ENCODE data around the gene DIDO1. TPM values are rescaled to one million over a fixed set of nuclear protein-coding genes. Genes with fewer than 3 reads are reported as not detected.
A peak's percentile ranks its signal among the peaks of the same experiment; 100 is the strongest.

DIDO1 gene
- total RNA-seq, 1 experiment from 2014 or later: 16.9 TPM

DNA sequence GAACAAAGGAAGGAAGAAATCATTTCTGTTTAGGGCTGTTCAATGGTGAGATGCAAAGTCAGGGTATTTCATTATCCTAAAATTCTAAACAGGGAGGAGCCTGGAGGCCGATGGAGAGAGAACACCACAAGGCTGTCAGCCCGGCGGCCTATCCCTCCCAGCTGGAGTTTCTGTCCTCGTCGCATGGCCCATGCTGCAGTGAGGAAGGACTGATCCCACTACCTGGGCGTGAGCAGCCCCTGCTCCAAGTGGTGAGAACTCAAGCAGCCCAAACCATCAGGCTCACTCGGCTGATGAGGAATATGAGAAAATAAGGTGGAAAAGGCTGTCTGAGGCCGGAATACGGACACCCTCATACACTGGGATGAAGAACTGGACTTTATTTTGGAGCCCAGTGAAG is 30.8 kb downstream of the DIDO1 start:
- no peak for DNase-seq (ENCODE audit: low spot score)

DNA sequence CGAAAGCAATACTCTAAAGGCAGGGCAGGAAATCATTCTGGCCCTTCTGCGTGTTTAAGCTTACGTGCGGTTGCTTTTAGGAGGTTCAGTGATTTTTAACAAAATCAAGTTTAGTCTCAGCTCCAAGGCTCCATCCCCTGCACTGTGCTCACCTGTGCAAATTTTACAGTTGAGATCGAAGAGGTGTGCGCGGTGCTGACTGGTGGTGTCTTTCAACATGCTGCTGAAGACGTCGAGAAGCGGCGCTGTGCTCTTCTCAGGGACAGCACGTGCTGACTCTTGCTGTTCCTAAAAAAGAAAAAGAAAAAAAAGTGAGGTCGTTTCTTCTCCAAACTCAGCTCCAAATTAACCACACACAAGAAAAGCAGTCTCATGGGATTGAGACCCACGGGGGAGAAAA is 32.0 kb downstream of the DIDO1 start:
- no peak for DNase-seq (ENCODE audit: low spot score)

DNA sequence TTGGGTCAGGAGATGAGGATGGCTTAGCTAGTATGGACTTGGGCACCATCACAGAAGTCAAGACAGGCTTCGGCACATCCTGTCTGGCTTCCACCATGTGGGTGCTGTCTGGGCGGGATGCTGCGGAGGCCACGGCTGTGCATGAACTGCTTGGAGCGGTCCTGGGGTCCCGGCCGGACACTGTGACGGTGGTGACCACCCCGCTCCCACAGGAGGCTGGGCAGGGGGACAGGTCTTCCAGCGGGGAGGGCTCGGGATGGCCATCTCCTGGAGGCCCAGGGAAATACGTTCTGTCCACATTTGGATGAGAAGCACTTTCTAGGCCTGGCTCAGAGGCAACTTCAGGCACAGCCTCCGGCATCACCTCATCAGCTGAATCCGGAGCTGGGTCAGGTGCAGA is 32.6 kb downstream of the DIDO1 start:
- no peak for DNase-seq (ENCODE audit: low spot score)

DNA sequence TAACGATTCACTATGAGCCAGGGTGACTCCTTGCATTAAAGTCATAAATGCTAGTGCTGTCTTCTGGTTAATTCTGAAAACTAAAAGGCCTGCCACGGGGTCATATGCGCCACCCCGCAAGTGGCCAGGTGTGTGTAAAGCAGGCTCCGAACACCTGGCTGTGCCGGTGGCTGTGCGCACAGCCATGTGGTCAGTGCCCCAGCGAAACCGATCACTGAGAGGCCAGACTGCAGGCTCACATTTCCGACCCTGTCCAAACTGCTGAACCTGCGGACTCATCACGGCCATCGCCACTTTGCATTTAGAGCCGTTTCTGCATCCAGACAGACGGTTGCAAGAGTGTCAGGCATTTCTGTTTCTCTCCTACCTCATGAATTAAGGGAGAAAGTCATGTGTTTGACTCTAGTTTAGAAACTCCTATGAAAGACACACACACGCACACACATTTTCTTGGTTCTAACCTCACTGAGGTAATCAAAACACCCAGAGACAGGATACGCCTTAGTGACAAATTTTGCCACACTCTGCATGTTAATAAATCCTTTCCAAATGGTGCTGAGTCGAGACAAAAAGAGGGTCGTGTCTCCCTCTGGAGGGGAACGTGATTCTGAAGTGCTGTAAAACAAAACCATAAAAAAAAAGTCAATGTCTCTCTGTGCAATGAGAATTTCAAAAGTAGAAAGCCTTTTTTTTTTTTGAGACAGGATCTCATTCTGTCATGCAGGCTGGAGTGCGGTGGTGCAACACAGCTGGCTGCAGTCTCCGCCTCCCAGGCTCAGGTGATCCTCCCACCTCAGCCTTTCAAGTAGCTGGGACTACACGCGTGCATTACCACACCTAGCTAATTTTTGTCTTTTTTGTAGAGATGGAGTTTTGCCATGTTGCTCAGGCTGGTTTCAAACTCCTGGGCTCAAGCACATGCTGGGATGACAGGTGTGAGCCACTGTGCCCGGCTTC is 33.7 kb downstream of the DIDO1 start:
- no peak for DNase-seq (ENCODE audit: low spot score)

DNA sequence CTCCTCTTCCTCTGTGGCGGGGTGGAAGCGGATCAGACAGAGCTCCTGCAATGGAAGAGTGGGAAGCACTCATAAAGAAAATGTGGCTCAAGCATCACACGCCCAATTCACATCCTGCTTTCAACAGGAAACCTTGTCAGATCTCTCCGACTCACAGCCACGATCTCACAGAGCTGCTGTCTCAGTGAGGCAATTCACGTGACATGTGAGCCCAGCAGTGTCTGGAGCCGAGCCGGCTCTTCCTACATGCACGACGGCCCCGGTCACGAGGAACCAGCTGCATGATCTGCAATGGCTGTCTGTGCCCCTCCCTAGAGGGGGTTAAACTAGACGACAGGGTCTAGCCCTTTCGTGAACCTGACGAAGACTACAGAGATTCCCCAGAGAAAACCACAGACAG is 35.2 kb downstream of the DIDO1 start:
- DNase-seq (ENCODE audit: low spot score): no peak

DNA sequence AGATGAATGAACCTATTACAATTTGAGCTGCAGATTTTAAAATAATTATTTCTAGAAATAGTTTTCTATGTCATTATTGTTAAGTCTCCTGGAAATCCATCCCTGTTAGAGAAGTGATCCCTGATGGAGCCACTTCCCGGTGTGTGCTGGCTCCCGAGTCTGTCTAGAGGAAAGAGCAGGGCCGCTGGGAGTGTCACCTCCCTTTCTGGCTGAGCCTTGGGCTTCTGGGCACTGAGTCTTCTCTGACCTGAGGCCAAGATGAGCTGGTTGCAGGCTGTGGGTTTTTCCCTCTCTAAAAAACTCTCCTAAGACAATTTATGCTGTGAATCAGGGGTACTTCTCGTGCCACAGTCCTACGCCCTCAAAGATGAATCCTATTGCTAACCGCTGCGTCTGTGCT is 35.9 kb downstream of the DIDO1 start:
- DNase-seq (ENCODE audit: low spot score): no peak

DNA sequence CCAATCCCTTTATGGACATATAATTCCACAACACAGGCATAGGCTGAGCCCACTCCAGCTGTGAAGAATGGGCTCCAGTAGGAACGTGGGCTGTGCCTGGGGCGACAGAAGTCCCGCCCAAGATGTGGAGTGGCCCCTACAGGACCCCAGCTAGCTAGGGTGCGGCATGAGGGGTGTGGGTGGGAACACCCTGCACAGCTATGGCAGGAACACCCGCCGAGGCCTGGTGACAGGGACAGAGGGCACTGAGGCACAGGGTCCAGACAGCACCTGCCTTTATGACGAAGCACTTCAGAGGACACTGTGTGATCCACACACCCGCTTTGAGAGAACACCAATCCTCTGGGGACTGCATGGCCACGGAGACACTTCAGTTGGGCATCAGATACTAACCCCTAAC is 36.4 kb downstream of the DIDO1 start:
- DNase-seq (ENCODE audit: low spot score): no peak

DNA sequence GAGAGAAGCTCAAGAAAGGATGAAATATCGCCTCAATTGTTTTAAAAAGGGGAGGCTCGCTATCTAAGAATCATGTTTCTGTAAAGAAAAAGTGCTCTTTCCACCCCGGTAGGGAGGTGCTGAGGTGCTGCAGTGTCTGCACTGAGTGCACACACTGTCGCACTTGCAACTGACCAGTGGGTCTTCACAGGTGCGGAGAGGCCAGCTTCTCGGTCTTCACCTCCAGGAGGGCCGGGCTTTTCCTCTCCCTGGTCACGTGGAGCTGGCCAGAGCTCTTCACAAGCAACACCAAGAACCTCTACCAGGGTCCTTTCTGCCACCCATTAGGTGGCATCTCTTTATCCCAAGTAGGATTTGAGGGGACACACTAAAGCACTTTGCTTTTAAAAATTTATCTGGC is 36.9 kb downstream of the DIDO1 start:
- no peak for DNase-seq (ENCODE audit: low spot score)

DNA sequence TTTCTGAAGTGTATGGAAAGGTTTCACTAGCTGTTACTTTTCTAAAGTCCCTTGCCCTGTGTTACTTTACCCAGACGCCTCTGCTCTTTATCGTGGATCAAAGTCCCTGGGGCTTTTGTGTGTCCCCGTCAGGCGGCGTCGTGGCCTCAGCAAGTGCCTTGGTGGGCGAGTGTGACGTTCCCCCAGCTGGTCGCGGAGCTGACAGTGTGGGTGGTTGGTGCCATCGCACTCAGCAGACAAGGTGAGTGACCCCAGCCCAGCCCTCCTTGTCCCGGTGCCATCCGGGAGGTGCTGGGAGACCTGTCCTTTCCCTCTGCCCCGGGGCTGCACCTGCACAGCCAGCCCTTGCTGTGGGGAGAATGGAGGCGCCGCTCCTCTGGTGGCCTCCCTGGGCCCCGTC is 37.4 kb downstream of the DIDO1 start:
- no peak for DNase-seq (ENCODE audit: low spot score)

DNA sequence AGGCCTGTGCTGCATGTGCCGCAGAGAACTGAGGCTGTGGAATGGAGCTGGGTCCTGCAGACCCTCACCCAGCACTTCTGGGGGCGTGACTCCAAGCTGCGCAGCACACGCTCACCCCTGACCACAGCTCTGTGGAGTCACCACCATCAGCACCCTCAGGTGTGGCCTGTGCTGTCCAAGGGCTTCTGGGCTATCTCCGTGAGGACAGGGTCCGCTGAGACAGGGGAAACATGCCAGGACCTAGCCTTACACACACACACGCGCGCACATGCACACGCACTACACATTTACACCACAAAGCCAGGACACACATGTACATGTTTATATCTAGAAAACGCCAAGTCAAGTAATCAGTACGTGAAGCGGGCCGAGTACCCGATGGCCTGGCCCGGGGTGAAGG is 37.9 kb downstream of the DIDO1 start:
- DNase-seq (ENCODE audit: low spot score): no peak

DNA sequence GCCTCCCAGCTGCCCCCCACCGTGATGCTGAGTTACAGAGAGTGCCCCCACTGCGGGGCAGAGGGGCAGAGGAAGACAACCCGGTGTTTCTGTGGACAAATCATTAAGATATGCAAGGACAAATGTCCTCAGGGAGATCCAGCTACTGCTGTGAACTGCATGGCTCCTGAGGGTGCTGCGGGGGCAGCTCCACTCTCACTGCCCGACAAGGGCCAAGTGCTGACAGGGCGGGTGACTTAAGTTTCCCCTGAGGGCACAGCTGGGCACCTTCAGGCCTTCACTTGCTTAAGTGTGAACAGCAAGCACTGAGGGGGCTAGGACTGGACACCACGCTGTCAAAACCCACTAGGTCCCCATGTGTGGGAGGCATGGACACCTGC is 38.5 kb downstream of the DIDO1 start:
- no peak for DNase-seq (ENCODE audit: low spot score)

DNA sequence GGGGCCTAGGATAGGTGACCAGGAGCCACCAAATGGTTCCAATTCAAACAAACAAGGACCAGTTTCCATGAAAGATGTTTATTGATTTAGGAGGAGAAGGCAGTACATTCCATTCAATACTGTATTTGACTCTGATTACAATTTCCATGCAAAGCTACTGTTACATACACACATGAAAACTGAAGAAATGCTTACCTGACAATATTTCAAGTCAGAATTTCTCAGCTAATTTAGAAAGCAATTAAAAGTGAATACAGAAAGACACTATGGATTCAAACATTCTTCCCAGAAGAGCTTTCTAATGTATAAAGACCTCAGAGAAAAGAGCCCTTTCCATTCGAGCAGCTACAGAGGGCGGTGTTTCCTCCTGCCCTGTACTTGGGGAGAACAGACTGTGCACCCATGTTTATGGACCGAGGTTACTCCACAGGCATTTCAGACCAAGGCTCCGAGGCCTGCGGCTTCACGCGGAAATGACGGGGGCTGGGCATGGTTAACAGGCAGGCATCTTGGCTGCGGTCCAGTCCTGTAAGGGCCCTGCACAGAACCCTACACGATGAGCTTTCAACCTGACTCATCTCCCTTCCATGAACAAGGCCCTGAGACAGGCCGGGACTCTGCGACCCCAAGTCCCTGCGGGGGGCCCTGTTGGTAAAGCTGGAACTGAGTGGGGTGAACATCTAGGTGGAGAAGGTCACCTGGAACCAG is 39.0 kb downstream of the DIDO1 start:
- DNase-seq (ENCODE audit: low spot score): peak; percentile 67

DNA sequence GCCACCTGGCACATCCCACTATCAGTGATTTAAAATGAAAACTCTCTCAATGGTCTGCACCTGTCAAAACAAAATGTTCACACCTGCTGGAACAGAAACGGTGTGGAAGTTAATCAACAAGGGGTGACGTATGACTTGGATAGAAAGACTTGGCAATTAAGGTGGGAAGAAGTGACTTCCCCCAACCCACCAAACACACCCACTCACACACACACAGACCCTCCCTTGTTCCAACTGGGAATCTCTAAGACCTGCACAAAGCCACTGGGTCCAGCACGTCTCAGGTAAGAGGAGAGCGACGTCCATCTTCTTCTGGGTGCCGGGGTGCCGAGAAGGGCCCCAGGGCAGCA is 39.6 kb downstream of the DIDO1 start:
- DNase-seq (ENCODE audit: low spot score): no peak

DNA sequence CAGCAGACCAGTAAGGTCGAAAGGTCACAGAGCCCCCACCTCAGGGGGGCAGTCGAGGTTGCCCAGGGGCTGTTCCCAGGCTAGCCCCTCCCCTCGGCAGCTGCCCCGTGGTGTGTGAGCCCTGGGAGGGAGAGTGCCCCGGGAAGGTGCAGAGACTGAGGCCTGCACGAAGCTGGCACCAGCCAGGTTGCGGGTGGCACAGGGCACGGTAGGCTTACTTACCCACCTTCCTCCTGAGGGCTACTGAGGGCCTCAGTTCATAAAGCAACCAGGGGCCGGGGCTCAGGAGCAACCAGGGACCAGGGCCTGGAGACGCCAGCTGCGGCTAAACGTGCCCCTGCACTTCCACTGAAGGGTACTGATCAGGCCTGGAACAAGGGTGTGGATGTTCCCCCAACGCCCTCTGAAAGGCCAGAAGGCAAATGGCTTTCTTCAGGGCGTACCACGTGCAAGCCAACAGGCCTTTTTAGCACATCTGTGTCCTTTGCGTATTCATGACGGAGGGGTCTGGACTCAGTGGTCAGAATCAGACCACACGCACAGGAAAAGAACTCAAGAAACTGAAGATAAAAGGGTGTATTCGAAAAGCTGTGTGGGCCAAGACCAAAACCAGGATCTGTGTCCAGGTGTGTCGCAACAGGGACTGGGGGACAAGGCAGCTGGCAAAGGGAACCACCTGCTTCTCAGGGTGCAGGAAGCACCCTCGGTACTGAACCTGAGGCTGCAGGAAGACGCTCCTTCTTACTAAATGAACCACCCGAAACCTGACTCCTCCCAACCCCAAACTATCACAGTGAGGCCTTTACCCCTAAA is 40.2 kb downstream of the DIDO1 start:
- DNase-seq (ENCODE audit: low spot score): no peak

DNA sequence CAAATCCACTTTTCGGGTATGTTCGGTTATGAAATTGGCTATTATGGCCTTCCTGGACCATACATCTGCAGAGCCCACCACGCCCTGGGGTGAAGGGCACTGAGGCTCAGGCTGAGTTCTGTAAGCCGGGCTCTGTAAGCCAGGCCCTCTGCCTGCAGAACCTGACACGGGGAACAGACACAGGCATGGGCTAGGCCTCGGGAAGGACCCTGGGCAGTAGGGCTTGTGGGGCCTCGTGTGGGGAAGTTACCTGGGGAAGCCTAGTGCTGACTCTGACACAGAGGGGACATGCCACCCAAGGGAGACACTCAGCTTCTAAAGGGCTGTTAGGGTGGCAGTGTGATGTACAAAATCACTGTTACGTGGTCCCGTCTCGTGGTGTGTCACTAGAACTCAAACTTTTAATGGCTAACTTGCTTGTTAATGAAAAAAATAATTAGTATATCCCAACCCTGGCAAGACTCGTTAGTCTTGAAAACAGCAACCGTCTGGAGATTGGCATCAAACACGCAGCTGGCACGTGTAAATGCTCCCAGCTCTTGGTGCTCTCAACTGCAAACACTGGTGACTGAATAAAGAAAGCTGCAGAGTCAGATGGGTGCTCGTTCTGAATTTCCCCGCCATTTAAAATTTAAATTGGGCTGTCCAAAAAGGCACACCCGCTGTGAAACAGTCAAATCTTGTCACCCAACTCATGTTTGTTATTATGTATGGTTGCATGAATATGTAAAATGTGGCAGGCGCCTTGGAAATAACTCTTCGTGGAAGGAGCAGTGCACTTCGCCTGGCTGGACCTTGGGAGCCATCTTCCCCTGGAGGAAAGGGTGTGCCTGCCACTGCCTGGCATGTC is 41.0 kb downstream of the DIDO1 start:
- no peak for DNase-seq (ENCODE audit: low spot score)

DNA sequence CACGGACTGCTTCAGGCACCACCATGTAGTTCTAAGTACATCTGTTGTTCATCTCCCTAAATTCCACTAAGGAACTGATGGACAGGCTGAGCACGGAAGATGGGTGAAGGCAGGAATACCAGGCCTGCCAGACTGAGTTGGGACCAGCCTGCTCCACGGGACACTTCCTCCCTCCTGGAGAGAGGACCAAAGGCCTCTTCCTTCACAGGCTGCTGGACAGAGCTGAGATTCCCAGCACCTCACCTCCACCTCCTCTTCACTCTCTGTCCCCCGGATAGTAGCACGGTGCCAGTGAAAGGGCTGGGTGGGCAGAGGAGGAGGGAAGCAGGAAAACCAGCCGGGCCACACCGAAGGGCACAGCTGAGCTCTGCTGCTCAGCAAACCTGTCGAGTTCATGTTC is 41.7 kb downstream of the DIDO1 start:
- no peak for DNase-seq (ENCODE audit: low spot score)

DNA sequence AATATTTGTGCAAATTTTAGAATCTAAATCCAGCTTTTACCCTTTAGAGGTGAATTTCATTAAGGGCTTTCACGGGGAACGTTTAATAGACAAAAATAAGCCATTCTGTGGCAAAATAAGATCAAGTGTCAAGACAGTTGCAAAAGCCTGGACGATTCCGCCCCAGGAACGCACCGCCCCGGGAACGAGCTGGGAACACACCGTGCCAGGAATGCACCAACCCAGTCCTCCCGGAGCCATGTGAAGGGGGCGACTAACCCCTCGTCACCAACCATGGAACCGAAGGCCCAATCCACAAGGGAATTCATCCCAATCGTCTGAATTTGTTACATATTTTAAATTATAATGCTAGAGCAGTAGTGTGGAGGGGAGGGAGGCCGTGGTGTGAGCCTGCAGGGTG is 43.9 kb downstream of the DIDO1 start:
- no peak for DNase-seq (ENCODE audit: low spot score)

DNA sequence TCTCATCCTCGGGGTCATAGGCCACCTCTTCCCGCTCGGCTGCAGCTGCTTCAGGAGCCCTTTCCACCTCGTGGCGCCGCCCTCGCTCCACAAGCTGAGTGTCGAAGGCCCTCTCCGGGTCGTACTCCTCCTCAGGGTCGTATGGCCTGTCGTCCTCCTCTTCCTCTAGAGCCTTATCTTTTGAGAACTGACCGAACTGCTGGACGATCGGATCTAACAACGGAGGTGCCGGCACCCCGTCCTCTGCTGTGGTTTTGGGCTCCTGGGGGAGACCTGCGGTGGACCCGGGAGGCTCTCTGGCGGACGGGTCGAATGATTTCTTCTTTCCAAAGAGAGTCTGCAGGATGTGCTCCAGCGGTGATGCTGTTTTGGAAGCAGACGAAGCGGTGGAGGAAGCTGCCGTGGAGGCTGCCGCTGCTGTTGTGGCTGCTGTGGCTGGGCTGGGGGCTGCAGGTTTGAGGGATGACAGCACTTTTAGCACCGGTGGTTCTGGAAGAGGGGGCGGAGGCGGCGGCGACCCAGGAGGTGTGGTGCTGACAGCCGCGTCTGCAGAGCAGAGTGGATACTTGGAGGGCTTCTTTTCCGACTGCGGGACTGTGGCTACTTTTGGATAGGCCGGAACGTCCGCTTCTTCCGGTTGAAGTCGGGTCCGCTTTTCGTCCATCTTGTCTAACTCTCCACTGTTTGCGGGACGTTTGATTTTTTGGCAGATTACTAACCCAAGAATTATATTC is 44.5 kb downstream of the DIDO1 start:
- no peak for DNase-seq (ENCODE audit: low spot score)

DNA sequence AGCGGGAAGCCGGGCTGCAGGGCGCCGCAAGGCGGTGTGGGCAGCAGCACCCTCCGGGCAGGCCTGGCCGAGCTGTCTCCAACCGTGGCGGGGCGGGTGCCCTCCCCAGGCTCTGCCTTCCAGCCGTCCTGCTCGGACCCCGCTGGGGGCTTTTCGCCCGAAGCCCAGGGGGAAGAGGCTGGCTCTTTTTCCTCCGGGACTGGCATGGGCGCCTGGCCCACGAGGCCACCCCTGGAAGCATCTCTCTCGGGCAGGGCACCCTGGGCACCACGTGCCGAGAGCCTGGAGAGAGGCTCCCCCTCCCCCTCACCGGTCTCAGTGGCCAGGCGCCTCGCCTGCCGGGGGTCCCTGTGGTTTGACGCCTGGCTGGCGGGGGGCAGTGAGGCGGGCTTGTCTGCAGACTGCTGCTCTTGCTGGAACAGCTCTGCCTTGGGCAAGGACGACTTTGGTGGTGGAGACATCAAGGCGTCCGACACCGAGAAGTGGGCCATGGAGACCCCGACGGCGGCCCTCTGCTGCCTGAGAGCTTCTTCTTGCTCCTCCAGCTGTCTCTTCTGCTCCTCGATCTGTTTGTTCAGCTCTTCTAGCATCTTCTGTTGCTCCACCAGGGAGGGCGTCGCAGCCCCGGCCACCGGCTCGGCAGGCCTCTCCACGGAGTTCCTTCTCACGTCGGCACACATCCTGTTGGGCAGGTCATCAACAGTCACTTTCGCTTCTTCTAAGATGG is 45.2 kb downstream of the DIDO1 start:
- no peak for DNase-seq (ENCODE audit: low spot score)

All from H4 (cell line).